CD4-positive, CD25-positive, alpha-beta regulatory T cell (primary cell): ENCODE results near the gene DMRT3. TPM values are rescaled to one million over a fixed set of nuclear protein-coding genes. Genes with fewer than 3 reads are reported as not detected.

Experiments
- ATAC-seq, 2 donors: fragments of 150-1000 bp; cut with Tn5 transposase; one replicate each; pipeline ENCODE4 v1.10.0; 2021; ENCODE audit warnings: low read depth in 2 of 2, moderate number of reproducible peaks in 2 of 2, moderate library complexity in 1 of 2
- DNase-seq, 3 donors: peaks; one replicate each; pipeline versions ENCODE4 v3.0.0 to v3.0.0-alpha.2; 2012 to 2022; ENCODE audit warnings: mixed read lengths in 1 of 3
- H3K27ac ChIP-seq: one replicate; pipeline ENCODE4 v1.7.0; 2013; ENCODE audit warnings: mild to moderate bottlenecking, low read length; ENCODE audit not compliant: insufficient read depth, poor library complexity, severe bottlenecking
- H3K27me3 ChIP-seq: one replicate; pipeline ENCODE4 v1.7.0; 2013; ENCODE audit warnings: low read length; ENCODE audit not compliant: control insufficient read depth, insufficient read depth
- H3K36me3 ChIP-seq: one replicate; pipeline ENCODE4 v1.7.0; 2013; ENCODE audit warnings: mild to moderate bottlenecking, low read length, moderate library complexity; ENCODE audit not compliant: control insufficient read depth, insufficient read depth
- H3K4me1 ChIP-seq: 2 replicates; pipeline ENCODE4 v1.7.0; 2013; ENCODE audit warnings: mild to moderate bottlenecking, low read length; ENCODE audit not compliant: insufficient read depth, control insufficient read depth, poor library complexity, severe bottlenecking
- H3K4me3 ChIP-seq: one replicate; pipeline ENCODE4 v1.7.0; 2013; ENCODE audit warnings: low read depth, mild to moderate bottlenecking, low read length, moderate library complexity
- H3K9me3 ChIP-seq, 2 experiments: 1 replicate in 1 of 2; 2 replicates in 1 of 2; pipeline ENCODE4 v1.7.0; 2013; ENCODE audit warnings: low read length in 2 of 2, mild to moderate bottlenecking in 1 of 2, moderate library complexity in 1 of 2; ENCODE audit not compliant: control insufficient read depth in 2 of 2
- H3K27ac Mint-ChIP-seq, 3 donors: one replicate each; pipeline ENCODE4 v1.8.0; 2020 to 2022; ENCODE audit warnings: mild to moderate bottlenecking in 3 of 3, mixed read lengths in 3 of 3, moderate library complexity in 2 of 3
- H3K27me3 Mint-ChIP-seq: one replicate; pipeline ENCODE4 v1.8.0; 2022; ENCODE audit warnings: mild to moderate bottlenecking, mixed read lengths
- H3K36me3 Mint-ChIP-seq: one replicate; pipeline ENCODE4 v1.8.0; 2020; ENCODE audit warnings: mixed read lengths
- H3K4me1 Mint-ChIP-seq, 4 donors: one replicate each; pipeline ENCODE4 v1.8.0; 2020 to 2022; ENCODE audit warnings: mixed read lengths in 4 of 4, mild to moderate bottlenecking in 1 of 4
- H3K4me3 Mint-ChIP-seq, 4 donors: one replicate each; pipeline ENCODE4 v1.8.0; 2020 to 2022; ENCODE audit warnings: mild to moderate bottlenecking in 4 of 4, mixed read lengths in 4 of 4, moderate library complexity in 3 of 4
- H3K9me3 Mint-ChIP-seq, 7 donors: one replicate each; pipeline ENCODE4 v1.8.0; 2020 to 2022; ENCODE audit warnings: mixed read lengths in 7 of 7, mild to moderate bottlenecking in 3 of 7, moderate library complexity in 2 of 7
- polyA plus RNA-seq, 4 donors: library from polyadenylated mRNA; unstranded; fragments of 300-500 nt; fragmentation: Illumina TruSeq; gene quantifications; one replicate each; pipeline ENCODE4 v1.2.3, GENCODE V29; 2021
- total RNA-seq: library from RNA; stranded (reverse); gene quantifications from one replicate; pipeline ENCODE4 v1.2.3, GENCODE V29; 2022

Gene DMRT3
- total and polyA plus RNA-seq, 5 donors from 2014 or later: not detected

GRCh38 chr9:977838-978830 is 1.7 kb downstream of the DMRT3 start:
- H3K27ac Mint-ChIP-seq: no peak overlapping the region
- ATAC-seq: no peak
- no peak overlapping the region for H3K27ac ChIP-seq
- no peaks in the 10 kb centered on the region for H3K36me3 Mint-ChIP-seq
- peak overlapping the region in 1 of 4 donors; percentile 46 for H3K4me3 Mint-ChIP-seq
- no peaks in the 10 kb centered on the region for H3K36me3 ChIP-seq
- peaks cover 88% of the 10 kb centered on the region for H3K27me3 Mint-ChIP-seq
- no peak overlapping the region for H3K4me3 ChIP-seq
- H3K27me3 ChIP-seq: peaks cover 63% of the 10 kb centered on the region
- no peak for DNase-seq
- peaks cover 0 to 4% (median 0%) of the 10 kb centered on the region in 7 donors for H3K9me3 Mint-ChIP-seq
- no peaks in the 10 kb centered on the region for H3K4me1 ChIP-seq
- H3K9me3 ChIP-seq: peaks cover 0 to 6% of the 10 kb centered on the region in 2 experiments
- peaks cover 5 to 23% (median 8%) of the 10 kb centered on the region in 4 donors for H3K4me1 Mint-ChIP-seq

- peaks cover 51% of the 10 kb centered on the region for H3K27me3 ChIP-seq
- peaks cover 0 to 4% (median 0%) of the 10 kb centered on the region in 7 donors for H3K9me3 Mint-ChIP-seq
- no peak overlapping the region for H3K27ac Mint-ChIP-seq
- no peak overlapping the region for H3K4me3 ChIP-seq
- DNase-seq: no peak
- peaks cover 88% of the 10 kb centered on the region for H3K27me3 Mint-ChIP-seq
- peaks cover 0 to 3% of the 10 kb centered on the region in 2 experiments for H3K9me3 ChIP-seq
- H3K36me3 ChIP-seq: no peaks in the 10 kb centered on the region
- no peaks in the 10 kb centered on the region for H3K4me1 ChIP-seq
- H3K36me3 Mint-ChIP-seq: no peaks in the 10 kb centered on the region
- peaks cover 0 to 10% (median 1%) of the 10 kb centered on the region in 4 donors for H3K4me1 Mint-ChIP-seq
- no peak overlapping the region for H3K4me3 Mint-ChIP-seq
- no peak overlapping the region for H3K27ac ChIP-seq
- ATAC-seq: no peak
Measured at GRCh38 chr9:979983-980382, 3.5 kb downstream of the DMRT3 start.

DNA sequence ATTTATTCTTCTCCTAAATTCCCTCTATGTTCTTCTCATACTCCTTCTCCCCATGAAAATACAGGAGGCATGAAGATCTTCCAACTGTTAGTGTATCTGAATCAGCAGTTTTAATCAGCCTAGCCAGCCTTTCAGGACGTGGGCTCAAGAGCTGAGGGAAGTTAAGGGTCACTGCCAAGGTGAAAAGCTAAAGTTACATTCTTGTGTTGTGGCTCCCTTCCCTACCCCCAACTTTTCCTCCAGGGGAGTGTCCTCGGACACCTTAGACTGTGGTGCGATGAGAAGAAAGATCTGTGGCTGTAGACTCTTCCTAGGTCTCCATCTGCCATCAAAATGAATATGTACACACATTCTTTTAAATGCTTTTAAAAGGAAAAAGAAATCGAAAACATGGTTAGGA is 4.2 kb downstream of the DMRT3 start:
- Mint-ChIP-seq H3K27me3 (peaks cover 86% of the 10 kb centered on the region), H3K4me3 (no peak overlapping the region), H3K27ac (no peak overlapping the region), H3K9me3 (peaks cover 0 to 4% (median 0%) of the 10 kb centered on the region in 7 donors), H3K4me1 (peaks cover 0 to 4% (median 1%) of the 10 kb centered on the region in 4 donors), H3K36me3 (no peaks in the 10 kb centered on the region)
- no peak for ATAC-seq
- Histone ChIP-seq H3K9me3 (peaks cover 0 to 3% of the 10 kb centered on the region in 2 experiments), H3K36me3 (no peaks in the 10 kb centered on the region), H3K4me3 (no peak overlapping the region), H3K4me1 (no peaks in the 10 kb centered on the region), H3K27ac (no peak overlapping the region), H3K27me3 (peaks cover 47% of the 10 kb centered on the region)
- DNase-seq: no peak

- peaks cover 0 to 3% of the 10 kb centered on the region in 2 experiments for H3K9me3 ChIP-seq
- Mint-ChIP-seq H3K36me3 (no peaks in the 10 kb centered on the region), H3K4me3 (no peak overlapping the region), H3K9me3 (peaks cover 0 to 4% (median 0%) of the 10 kb centered on the region in 7 donors), H3K27me3 (peaks cover 82% of the 10 kb centered on the region), H3K4me1 (peaks cover 0 to 2% (median 0%) of the 10 kb centered on the region in 4 donors), H3K27ac (no peak overlapping the region)
- H3K27ac ChIP-seq: no peak overlapping the region
- ATAC-seq (no peak), DNase-seq (no peak)
- H3K36me3 ChIP-seq: no peaks in the 10 kb centered on the region
- H3K4me1 ChIP-seq: no peaks in the 10 kb centered on the region
- no peak overlapping the region for H3K4me3 ChIP-seq
- H3K27me3 ChIP-seq: peaks cover 54% of the 10 kb centered on the region
Measured at GRCh38 chr9:981491-981898, 5.0 kb downstream of the DMRT3 start.

- Mint-ChIP-seq H3K4me3 (no peak overlapping the region), H3K27ac (no peak overlapping the region), H3K36me3 (no peaks in the 10 kb centered on the region), H3K9me3 (peaks cover 0 to 4% (median 0%) of the 10 kb centered on the region in 7 donors), H3K4me1 (peaks cover 0 to 2% (median 0%) of the 10 kb centered on the region in 4 donors), H3K27me3 (peaks cover 87% of the 10 kb centered on the region)
- ATAC-seq (no peak), DNase-seq (no peak)
- Histone ChIP-seq H3K27ac (no peak overlapping the region), H3K9me3 (peaks cover 0 to 3% of the 10 kb centered on the region in 2 experiments), H3K36me3 (no peaks in the 10 kb centered on the region), H3K4me3 (no peak overlapping the region), H3K4me1 (no peaks in the 10 kb centered on the region), H3K27me3 (peaks cover 54% of the 10 kb centered on the region)
Measured at GRCh38 chr9:982394-983230, 6.2 kb downstream of the DMRT3 start.

DNA sequence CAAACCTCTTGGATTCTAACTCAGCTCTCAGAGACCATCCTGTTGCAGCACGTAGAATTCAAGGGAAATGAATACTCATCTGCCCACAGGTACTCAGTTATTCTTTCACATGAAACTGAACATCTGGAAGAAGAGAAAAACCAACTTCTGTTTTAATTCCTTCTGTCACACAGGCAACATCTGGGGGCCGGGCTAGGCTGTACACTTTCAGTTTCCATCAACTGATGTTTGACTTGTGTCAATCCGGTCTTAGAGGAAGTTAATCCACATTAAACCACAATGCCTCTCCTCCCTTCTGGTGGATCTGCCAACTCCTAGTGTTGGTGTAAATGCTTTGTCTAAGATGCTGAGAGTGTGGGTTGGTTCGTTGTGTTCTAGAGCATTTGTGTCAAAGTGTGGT is 17.6 kb downstream of the DMRT3 start:
- no peaks in the 10 kb centered on the region for H3K4me1 Mint-ChIP-seq
- no peak overlapping the region for H3K4me3 Mint-ChIP-seq
- H3K27ac Mint-ChIP-seq: no peak overlapping the region
- Histone ChIP-seq H3K9me3 (peaks cover 0 to 6% of the 10 kb centered on the region in 2 experiments), H3K4me1 (no peaks in the 10 kb centered on the region), H3K27me3 (peaks cover 3% of the 10 kb centered on the region), H3K36me3 (no peaks in the 10 kb centered on the region), H3K27ac (no peak overlapping the region), H3K4me3 (no peak overlapping the region)
- peaks cover 0 to 3% (median 0%) of the 10 kb centered on the region in 7 donors for H3K9me3 Mint-ChIP-seq
- H3K27me3 Mint-ChIP-seq: peaks cover 25% of the 10 kb centered on the region
- no peaks in the 10 kb centered on the region for H3K36me3 Mint-ChIP-seq
- ATAC-seq (peak in 1 of 2 donors; percentile 18), DNase-seq (no peak)

- Mint-ChIP-seq H3K36me3 (no peaks in the 10 kb centered on the region), H3K27me3 (peaks cover 21% of the 10 kb centered on the region), H3K4me3 (no peak overlapping the region), H3K9me3 (peaks cover 0 to 3% (median 0%) of the 10 kb centered on the region in 7 donors), H3K4me1 (no peaks in the 10 kb centered on the region), H3K27ac (no peak overlapping the region)
- ATAC-seq (no peak), DNase-seq (no peak)
- Histone ChIP-seq H3K27me3 (no peaks in the 10 kb centered on the region), H3K27ac (no peak overlapping the region), H3K9me3 (peaks cover 0 to 6% of the 10 kb centered on the region in 2 experiments), H3K4me1 (no peaks in the 10 kb centered on the region), H3K4me3 (no peak overlapping the region), H3K36me3 (no peaks in the 10 kb centered on the region)
Measured at GRCh38 chr9:995192-995591, 18.7 kb downstream of the DMRT3 start.
